GM12872 (cell line): ENCODE measurements around the gene C6orf141.

Experiments used
- TF ChIP-seq, protein P1 (sequence below): IDR thresholded peaks from 3 replicates; pipeline ENCODE4 v1.5.1; 2011; ENCODE audit warnings: low read depth, mild to moderate bottlenecking, low read length, moderate library complexity; ENCODE audit not compliant: insufficient read depth

Gene C6orf141

DNA sequence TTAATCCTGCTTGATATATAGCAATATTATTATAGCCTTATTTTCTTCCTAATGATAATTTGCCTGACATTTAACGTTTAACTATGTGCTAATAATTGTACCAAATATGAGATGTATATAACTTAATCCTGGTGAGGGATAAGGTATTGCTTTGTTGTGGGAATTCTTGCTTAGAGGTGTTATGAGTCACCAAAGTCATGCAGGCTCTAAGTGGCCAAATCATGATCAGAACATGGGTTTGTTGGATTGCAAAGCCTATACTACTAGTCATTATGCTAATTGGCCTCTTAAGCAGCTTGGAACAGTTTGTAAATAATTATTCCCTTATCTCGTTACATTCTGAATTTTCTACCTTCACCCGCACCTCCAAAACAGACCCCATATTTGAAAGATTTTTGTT, 21.9 kb upstream of the C6orf141 start:
- TF ChIP-seq, protein P1, sequence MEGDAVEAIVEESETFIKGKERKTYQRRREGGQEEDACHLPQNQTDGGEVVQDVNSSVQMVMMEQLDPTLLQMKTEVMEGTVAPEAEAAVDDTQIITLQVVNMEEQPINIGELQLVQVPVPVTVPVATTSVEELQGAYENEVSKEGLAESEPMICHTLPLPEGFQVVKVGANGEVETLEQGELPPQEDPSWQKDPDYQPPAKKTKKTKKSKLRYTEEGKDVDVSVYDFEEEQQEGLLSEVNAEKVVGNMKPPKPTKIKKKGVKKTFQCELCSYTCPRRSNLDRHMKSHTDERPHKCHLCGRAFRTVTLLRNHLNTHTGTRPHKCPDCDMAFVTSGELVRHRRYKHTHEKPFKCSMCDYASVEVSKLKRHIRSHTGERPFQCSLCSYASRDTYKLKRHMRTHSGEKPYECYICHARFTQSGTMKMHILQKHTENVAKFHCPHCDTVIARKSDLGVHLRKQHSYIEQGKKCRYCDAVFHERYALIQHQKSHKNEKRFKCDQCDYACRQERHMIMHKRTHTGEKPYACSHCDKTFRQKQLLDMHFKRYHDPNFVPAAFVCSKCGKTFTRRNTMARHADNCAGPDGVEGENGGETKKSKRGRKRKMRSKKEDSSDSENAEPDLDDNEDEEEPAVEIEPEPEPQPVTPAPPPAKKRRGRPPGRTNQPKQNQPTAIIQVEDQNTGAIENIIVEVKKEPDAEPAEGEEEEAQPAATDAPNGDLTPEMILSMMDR, result no peak

DNA sequence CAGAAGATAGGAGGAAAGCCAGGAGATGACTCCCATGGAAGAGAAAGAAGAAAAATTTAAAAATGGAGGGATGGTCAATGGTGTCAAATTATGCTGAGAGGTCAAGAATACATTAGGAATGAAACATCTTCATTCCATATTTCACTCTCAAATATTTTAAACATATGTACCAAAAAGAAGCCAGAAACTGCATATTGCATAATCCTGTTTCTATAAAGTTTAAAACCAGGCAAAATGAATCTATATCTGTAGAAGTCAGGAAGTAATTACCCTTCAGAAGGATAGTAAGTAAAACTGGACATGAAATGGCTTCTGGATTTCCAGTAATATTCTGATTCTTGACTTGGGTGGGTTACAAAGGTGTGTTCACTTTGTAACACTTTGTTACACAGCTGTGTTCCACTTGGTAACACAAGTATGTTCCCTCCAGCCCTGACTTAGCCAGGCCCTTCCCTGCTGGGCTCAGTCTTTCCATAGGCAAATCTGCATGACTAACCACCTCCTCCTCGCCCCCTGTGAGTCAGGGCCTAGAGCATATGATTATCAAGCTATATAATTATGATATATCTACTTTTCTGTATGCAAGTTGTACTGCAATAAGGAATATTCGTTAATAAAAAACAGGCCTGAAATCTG, 20.2 kb upstream of the C6orf141 start:
- TF ChIP-seq, protein P1, result no peak

DNA sequence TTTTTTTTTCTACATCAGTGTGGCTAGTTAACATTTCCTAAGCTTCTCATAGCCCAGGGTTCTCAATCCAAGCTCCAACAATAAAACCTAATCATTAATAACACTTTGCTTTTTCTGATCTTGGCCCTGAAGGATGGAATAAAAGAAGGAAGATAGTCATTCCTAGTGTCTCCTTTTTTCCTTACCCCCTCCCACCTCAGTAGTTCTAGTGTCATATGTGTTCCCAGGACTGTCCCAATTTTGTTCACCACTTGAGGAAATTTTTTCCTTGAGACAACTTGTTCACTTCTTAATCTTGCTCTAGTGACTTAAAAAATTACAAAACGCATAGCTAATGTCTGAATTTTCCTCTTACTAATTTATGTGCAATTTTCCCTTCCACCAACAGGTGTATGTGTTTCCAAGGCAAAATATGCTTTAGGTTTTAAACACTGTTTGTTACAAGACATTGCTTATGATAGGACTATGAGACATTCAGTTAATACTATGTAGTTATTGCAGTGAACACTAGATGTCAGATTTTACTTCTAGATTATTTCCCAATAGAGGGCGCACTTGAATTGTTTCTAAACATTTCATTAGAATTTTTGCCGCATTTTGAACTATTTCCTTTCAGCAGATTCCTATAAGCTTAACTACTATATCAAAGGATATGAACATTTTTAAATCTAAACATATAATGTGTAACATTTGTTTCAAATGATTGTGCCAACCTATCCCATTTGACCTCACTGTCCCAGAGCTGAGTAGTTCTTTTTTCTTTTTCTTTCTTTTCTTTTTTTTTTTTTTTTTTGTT, 18.5 kb upstream of the C6orf141 start:
- TF ChIP-seq, protein P1, result peak; percentile 64

DNA sequence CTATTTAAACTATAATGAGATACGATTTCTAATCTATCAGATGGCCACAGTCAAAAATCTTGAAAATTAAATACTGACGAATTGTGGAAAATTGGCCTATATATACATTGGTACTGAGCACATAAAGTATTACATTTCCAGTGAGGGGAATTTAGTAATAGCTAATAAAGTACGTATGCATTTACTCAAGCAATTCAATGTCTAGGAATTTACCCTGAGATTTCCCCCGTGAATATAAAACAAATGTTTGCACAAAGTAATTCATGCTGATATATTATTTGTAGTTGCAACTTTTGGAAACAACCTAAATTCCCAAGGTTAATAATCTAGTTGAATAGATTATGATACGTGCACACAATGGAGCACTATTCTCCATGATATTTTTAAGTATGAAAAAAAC, 14.7 kb upstream of the C6orf141 start:
- TF ChIP-seq, protein P1, result no peak

DNA sequence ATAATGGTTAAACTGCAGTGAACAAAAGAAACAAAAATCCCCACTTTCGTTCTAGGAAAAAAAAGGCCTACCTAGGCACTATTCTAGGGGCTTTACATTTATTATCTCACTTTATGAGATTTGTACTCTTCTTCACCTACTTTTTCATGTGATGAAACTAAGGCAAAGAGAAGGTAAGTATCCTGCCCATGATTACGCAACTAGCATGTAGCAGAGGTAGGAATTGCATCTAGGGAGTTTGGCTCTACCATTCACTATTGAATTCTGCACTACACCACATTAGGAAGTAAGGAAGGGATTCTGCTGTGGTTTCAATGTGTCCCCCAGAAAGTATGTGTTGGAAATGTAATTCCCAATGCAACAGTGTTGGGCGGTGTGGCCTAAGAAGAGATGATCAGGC, 11.4 kb upstream of the C6orf141 start:
- TF ChIP-seq, protein P1, result no peak

DNA sequence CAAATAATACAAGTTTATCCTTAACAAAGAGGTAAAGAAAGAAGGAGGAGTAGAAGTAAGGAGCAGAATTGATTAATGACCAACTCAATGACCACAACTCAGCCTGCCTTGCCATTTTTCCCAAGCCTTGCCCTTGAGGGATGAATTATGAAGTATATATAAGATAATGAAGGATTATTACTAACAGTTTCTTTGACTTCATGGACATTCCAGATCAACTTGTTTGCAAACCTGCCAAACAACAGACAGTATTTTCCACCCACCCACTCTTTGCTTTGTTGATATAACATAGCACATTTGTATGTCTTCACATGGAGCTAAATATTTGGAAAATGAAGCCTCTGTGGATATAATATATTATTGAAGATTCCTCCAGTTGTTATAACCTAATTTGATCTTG, 9.9 kb upstream of the C6orf141 start:
- TF ChIP-seq, protein P1, result no peak

DNA sequence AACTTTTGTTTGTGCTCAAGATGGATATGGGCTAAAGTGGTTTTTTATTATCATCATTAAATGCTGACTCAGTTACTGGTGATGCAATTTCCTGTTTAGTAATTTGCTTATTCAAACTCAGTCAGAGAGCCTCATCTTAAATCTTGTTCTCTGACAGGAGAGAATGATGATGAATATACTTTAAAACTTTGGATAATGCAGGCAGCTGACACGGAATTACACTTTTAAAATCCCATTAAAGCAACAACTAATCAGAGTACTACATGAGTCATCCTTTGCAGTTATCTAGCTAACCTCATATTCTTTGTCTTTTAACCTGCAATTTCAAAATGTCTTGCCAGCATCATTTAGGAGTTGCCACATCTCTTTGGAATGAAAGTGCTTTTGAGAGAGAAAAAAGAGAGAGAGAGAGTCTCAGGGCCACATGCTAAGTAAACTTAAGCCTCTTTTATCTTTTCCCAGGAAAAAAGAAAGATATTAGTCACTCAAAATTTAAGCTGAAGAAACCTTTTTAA, 9.2 kb upstream of the C6orf141 start:
- TF ChIP-seq, protein P1, result no peak
